SK-N-SH treated with all-trans-retinoic acid at 6 μM for 48 hours (cell line): ENCODE measurements around the gene PRKCQ.
"Not testable (repeated sequence)": the region's sequence is repeated elsewhere in the genome, so short reads cannot be mapped to it uniquely, and the experiment has no call there.

Source experiments
- ZFP30 ChIP-seq: fragments of 450-650 bp; formaldehyde crosslinking; IDR thresholded peaks from 2 replicates; pipeline ENCODE4 v1.5.0; 2022; ENCODE audit warnings: mild to moderate bottlenecking, moderate library complexity
- TF ChIP-seq, protein P1 (sequence below): fragments of 250-450 bp; sonication (Bioruptor Pico); IDR thresholded peaks from 2 replicates; pipeline ENCODE4 v1.5.0; 2020; ENCODE audit warnings: mild to moderate bottlenecking, moderate library complexity

DNA sequence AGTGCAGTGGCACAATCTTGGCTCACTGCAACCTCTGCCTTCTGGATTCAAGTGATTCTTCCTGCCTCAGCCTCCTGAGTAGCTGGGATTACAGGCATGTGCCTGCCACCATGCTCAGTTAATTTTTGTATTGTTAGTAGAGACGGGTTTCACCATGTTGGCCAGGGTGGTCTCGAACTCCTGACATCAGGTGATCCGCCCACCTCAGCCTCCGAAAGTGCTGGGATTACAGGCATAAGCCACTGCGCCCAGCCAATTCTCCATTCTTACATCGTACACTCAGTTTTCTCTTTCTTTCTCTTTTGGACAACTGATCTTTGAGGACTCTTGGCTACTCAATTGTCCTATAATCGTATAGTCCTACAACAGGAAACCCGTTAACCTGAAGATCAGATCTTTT is 2.8 kb upstream of the PRKCQ start:
- TF ChIP-seq ZFP30 (CRISPR knock-in tag): not testable (repeated sequence)
- TF ChIP-seq, protein P1, sequence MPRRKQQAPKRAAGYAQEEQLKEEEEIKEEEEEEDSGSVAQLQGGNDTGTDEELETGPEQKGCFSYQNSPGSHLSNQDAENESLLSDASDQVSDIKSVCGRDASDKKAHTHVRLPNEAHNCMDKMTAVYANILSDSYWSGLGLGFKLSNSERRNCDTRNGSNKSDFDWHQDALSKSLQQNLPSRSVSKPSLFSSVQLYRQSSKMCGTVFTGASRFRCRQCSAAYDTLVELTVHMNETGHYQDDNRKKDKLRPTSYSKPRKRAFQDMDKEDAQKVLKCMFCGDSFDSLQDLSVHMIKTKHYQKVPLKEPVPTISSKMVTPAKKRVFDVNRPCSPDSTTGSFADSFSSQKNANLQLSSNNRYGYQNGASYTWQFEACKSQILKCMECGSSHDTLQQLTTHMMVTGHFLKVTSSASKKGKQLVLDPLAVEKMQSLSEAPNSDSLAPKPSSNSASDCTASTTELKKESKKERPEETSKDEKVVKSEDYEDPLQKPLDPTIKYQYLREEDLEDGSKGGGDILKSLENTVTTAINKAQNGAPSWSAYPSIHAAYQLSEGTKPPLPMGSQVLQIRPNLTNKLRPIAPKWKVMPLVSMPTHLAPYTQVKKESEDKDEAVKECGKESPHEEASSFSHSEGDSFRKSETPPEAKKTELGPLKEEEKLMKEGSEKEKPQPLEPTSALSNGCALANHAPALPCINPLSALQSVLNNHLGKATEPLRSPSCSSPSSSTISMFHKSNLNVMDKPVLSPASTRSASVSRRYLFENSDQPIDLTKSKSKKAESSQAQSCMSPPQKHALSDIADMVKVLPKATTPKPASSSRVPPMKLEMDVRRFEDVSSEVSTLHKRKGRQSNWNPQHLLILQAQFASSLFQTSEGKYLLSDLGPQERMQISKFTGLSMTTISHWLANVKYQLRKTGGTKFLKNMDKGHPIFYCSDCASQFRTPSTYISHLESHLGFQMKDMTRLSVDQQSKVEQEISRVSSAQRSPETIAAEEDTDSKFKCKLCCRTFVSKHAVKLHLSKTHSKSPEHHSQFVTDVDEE: not testable (repeated sequence)
